Measurements from ENCODE around the gene MIDN. TPM values are rescaled to one million over a fixed set of nuclear protein-coding genes. Genes with fewer than 3 reads are reported as not detected.
A peak's percentile ranks its signal among the peaks of the same experiment; 100 is the strongest.

Gene MIDN
- total RNA-seq, 2 experiments from 2014 or later: 29.3 to 29.6 TPM

DNA sequence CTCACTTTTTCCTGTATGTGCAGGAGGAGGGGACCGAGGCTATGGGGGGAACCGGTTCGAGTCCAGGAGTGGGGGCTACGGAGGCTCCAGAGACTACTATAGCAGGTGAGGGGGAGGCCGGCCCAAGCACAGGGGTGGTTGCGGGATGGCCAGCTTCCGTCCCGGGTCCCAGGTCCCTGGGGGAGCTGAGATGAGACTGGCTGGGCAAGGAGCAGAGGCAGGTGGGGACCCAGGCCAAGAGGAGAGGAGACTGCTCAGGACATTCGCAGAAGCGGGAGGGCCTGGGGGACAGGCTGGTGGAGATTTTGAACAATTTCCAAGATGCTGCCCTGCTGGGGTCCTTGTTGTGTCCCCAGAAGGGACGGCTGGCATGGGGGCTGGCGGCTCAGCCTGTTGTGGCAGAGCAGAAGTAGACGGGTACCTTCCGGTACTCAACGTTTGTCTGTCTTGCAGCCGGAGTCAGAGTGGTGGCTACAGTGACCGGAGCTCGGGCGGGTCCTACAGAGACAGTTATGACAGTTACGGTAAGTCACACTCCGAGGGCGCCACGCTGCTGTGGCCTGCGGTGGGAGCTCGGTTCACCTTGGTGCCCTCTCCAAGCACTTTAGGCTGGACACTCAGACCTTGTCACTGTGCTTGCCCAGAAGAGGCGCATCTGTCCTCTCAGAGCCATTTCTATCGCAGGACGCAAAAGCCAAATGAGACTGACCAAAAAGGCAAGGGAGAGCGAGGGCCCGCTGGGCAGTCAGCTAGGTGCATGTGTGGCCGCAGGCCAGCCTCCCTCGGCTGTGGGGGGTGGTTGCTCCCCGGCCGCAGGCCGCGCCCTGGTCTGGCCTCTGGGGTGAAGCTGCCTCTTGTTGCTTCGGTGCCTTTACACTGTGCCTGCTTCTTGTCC, 23.4 kb downstream of the MIDN start:
- H3K4me1 Mint-ChIP-seq: peaks cover 55% of the 10 kb centered on the region
- no peak for DNase-seq
- H3K9me3 Mint-ChIP-seq: no peaks in the 10 kb centered on the region
- peak overlapping the region; percentile 96 for H3K27ac Mint-ChIP-seq
- H3K36me3 Mint-ChIP-seq: peaks cover 48% of the 10 kb centered on the region
- H3K4me3 Mint-ChIP-seq: peak overlapping the region; percentile 96
- H3K27me3 Mint-ChIP-seq: peaks cover 4% of the 10 kb centered on the region

GRCh38 chr19:1272423-1273262, 24.3 kb downstream of the MIDN start:
- peaks cover 52% of the 10 kb centered on the region for H3K4me1 Mint-ChIP-seq
- H3K27ac Mint-ChIP-seq: peak overlapping the region; percentile 77
- DNase-seq: no peak
- H3K27me3 Mint-ChIP-seq: peaks cover 4% of the 10 kb centered on the region
- H3K9me3 Mint-ChIP-seq: no peaks in the 10 kb centered on the region
- H3K36me3 Mint-ChIP-seq: peaks cover 53% of the 10 kb centered on the region
- H3K4me3 Mint-ChIP-seq: peak overlapping the region; percentile 52

- H3K4me3 Mint-ChIP-seq: peak overlapping the region; percentile 62
- H3K9me3 Mint-ChIP-seq: no peaks in the 10 kb centered on the region
- peaks cover 4% of the 10 kb centered on the region for H3K27me3 Mint-ChIP-seq
- peaks cover 46% of the 10 kb centered on the region for H3K4me1 Mint-ChIP-seq
- peak overlapping the region; percentile 77 for H3K27ac Mint-ChIP-seq
- no peak for DNase-seq
- peaks cover 59% of the 10 kb centered on the region for H3K36me3 Mint-ChIP-seq
Measured at GRCh38 chr19:1273263-1274041, 25.1 kb downstream of the MIDN start.

- Mint-ChIP-seq H3K4me3 (peak overlapping the region; percentile 80), H3K36me3 (peaks cover 60% of the 10 kb centered on the region), H3K27me3 (peaks cover 4% of the 10 kb centered on the region), H3K4me1 (peaks cover 42% of the 10 kb centered on the region), H3K27ac (peak overlapping the region; percentile 73), H3K9me3 (no peaks in the 10 kb centered on the region)
- DNase-seq: no peak
Measured at GRCh38 chr19:1274081-1274851, 25.9 kb downstream of the MIDN start.

DNA sequence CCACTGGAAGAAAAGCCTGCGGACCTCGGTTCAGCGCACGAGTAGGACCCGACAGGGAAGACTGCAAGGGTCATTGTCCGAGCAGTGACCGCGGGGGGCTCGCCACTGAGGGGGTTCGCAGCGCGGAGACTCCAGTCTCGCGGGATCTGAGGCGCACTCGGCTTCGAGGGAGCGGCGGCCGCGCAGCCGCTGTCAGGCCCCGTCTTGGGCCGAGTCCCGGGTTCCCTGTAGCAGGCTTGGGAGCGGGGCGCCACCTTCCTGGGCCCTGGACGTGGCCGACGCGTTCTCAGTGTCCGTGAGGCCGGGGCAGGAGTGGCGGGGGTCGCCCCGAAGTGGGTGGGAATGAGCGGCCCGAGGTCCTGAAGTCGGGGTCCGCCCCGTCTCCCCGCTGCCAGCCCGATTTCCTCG, 26.5 kb downstream of the MIDN start:
- peaks cover 45% of the 10 kb centered on the region for H3K4me1 Mint-ChIP-seq

DNA sequence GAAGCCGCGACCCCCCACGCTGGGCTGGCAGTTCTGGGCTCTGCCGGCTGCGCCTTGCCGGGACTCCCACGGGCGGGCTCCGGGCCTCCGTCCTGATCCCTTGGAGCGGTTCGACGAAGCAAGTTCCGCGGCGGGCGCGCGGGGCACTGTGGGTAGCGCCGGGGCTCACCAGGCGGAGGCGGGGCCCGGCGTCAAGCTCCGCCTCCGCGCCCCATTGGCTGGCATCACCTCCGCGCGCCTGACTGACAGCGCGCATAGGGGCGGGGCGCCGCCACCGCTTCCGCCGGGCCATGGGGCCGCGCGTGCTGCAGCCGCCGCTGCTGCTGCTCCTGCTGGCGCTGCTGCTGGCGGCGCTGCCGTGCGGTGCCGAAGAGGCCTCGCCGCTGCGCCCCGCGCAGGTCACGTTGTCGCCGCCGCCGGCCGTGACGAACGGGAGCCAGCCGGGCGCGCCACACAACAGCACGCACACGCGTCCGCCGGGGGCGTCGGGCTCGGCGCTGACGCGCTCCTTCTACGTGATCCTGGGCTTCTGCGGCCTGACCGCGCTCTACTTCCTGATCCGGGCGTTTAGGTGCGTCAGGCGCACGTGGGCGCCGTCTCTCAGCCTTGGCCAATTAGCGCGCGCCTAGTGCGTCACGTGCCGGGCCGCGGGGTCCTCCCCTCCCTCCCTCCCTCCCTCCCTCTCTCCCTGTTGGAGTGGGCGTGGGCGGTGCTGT, 27.0 kb downstream of the MIDN start, which contains the start of gene FAM174C:
Gene FAM174C, plus strand, starts transcription at position 271 of the 716 bp plus-strand sequence. Its CDS starts 20 bp downstream, at position 291.
- Mint-ChIP-seq H3K36me3 (peaks cover 61% of the 10 kb centered on the region), H3K27me3 (no peaks in the 10 kb centered on the region), H3K27ac (peak within 1 kb of the TSS; percentile 97), H3K4me3 (peak within 1 kb of the TSS; percentile 91), H3K4me1 (peaks cover 43% of the 10 kb centered on the region), H3K9me3 (no peaks in the 10 kb centered on the region)
- DNase-seq: peak; percentile 97

More for the DNA sequence above, 26.5 kb downstream of the MIDN start:
- DNase-seq: no peak
- Mint-ChIP-seq H3K4me3 (peak overlapping the region; percentile 80), H3K9me3 (no peaks in the 10 kb centered on the region), H3K27me3 (peaks cover 4% of the 10 kb centered on the region), H3K27ac (peak overlapping the region; percentile 69), H3K36me3 (peaks cover 64% of the 10 kb centered on the region)

DNA sequence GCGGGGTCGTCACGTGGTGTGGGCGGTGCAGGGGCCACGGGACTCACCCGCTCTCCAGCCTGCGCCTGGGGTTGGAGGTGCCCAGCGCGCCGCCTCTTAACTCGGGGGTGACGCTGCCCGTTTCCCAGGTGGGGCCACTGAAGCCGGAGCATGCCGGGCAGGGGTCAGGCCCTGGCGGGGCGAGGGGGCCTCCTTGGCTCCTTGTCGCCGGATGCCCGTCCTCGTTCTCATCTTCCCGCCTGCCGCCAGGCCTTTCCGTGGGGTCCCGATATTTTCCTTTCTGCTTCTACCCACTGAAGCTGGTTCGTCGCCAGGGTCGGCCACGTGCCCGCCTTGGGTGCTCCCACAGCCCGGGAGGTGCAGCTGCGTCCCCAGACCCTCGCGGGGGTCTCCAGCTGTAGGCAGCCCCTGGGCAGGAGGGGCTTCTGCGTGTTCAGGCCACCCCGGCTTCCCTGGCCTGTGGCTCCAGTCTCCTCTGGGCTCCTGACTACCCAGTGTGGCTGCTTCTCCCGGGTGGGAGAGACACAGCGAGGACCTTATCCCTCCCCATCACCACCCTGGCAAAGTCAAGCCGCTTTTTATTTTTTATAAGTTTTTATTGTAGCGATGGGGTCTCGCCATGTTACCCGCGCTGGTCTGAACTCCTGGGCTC, 27.7 kb downstream of the MIDN start:
- Mint-ChIP-seq H3K4me1 (peaks cover 36% of the 10 kb centered on the region), H3K4me3 (peak overlapping the region; percentile 91), H3K9me3 (no peaks in the 10 kb centered on the region), H3K27ac (peak overlapping the region; percentile 97), H3K36me3 (peaks cover 55% of the 10 kb centered on the region), H3K27me3 (no peaks in the 10 kb centered on the region)
- DNase-seq: no peak

GRCh38 chr19:1276628-1277022, 28.2 kb downstream of the MIDN start:
- H3K9me3 Mint-ChIP-seq: no peaks in the 10 kb centered on the region
- H3K4me3 Mint-ChIP-seq: peak overlapping the region; percentile 91
- H3K4me1 Mint-ChIP-seq: peaks cover 31% of the 10 kb centered on the region
- DNase-seq: peak; percentile 53
- peaks cover 51% of the 10 kb centered on the region for H3K36me3 Mint-ChIP-seq
- H3K27me3 Mint-ChIP-seq: peaks cover under 1% of the 10 kb centered on the region
- H3K27ac Mint-ChIP-seq: peak overlapping the region; percentile 97

DNA sequence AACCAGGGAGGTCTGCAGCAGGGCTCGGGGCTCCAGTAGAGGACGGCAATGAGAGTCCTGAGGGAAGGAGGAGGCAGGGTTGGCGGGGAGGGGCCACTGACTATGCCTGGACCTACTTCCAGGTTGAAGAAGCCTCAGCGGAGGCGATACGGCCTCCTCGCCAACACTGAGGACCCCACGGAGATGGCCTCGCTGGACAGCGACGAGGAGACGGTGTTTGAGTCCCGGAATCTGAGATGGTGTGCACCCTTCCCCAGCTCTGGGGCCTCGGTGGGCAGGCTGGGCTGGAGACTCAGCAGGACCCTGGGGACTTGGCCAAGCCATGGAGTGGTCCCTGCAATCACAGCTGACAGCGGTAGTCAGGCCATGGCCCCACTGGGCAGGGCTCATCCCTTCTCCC, 28.7 kb downstream of the MIDN start:
- no peak for DNase-seq
- peaks cover 27% of the 10 kb centered on the region for H3K4me1 Mint-ChIP-seq
- H3K27me3 Mint-ChIP-seq: peaks cover 4% of the 10 kb centered on the region
- H3K27ac Mint-ChIP-seq: peak overlapping the region; percentile 97
- peak overlapping the region; percentile 91 for H3K4me3 Mint-ChIP-seq
- H3K9me3 Mint-ChIP-seq: no peaks in the 10 kb centered on the region
- H3K36me3 Mint-ChIP-seq: peaks cover 50% of the 10 kb centered on the region

DNA sequence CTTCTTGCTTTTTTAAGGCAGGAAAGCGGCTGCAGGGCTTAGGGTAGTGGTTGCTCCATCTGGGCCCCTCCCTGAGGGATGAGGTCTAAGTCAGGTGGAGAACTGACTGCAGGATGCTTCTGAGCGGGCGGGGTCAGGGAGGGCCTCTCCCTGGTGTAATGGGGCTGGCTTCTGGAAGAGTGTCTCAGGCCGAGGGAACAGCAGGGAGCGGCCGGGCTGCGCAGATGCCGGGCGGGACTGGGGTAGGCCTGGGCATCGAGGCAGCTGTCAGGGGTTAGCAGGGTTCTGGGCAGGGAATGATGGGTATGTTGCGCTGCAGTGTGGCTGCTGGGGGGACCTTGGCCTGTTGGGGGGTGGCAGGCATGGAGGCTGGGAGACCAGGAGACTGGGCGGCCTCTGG, 29.7 kb downstream of the MIDN start:
- Mint-ChIP-seq H3K4me1 (peaks cover 18% of the 10 kb centered on the region), H3K36me3 (peaks cover 41% of the 10 kb centered on the region), H3K9me3 (no peaks in the 10 kb centered on the region), H3K27me3 (peaks cover 4% of the 10 kb centered on the region), H3K27ac (peak overlapping the region; percentile 45), H3K4me3 (no peak overlapping the region)
- DNase-seq: no peak

- DNase-seq: no peak
- peaks cover 36% of the 10 kb centered on the region for H3K36me3 Mint-ChIP-seq
- no peak overlapping the region for H3K4me3 Mint-ChIP-seq
- H3K27ac Mint-ChIP-seq: no peak overlapping the region
- peaks cover 9% of the 10 kb centered on the region for H3K27me3 Mint-ChIP-seq
- peaks cover 12% of the 10 kb centered on the region for H3K4me1 Mint-ChIP-seq
- H3K9me3 Mint-ChIP-seq: no peaks in the 10 kb centered on the region
Measured at GRCh38 chr19:1278713-1279660, 30.6 kb downstream of the MIDN start.

DNA sequence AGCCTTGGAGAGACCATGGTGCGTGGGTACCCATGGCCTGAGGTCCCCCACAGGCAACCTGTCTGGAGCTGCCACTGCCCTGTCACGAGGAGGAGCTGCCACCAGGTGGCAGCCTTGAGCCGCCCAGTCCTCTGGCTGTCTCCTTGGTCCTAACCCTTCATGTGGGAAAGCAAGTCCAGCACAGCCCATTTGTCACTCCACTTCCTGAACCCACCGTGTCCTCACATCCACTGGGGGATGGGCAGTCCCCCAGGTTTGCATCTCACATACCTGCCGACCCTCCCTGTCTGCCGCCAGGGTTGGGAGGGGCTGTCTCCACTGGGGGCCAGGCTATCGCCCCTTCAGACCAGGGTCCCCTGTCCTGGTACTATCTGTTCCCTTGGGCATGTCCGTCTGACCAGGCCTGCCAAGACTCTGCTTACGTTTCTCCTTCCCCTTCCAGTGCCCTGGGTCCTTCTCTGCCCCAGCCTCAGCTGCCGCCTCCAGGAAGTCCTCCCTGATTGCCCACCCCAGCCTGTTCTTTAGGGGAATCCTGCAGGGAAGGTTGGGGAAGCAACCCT, 31.5 kb downstream of the MIDN start:
- H3K27me3 Mint-ChIP-seq: peaks cover 18% of the 10 kb centered on the region
- H3K27ac Mint-ChIP-seq: no peak overlapping the region
- H3K9me3 Mint-ChIP-seq: no peaks in the 10 kb centered on the region
- DNase-seq: peak; percentile 83
- peaks cover 10% of the 10 kb centered on the region for H3K4me1 Mint-ChIP-seq
- H3K36me3 Mint-ChIP-seq: peaks cover 31% of the 10 kb centered on the region
- no peak overlapping the region for H3K4me3 Mint-ChIP-seq
